IMR-90 (cell line): ENCODE results near the gene TMEM60. TPM values are rescaled to one million over a fixed set of nuclear protein-coding genes. Genes with fewer than 3 reads are reported as not detected.

Source experiments
- ATAC-seq: fragments of 200-7000 bp; cut with Tn5 transposase; 2 replicates; pipeline ENCODE4 v1.9.1; 2020; ENCODE audit warnings: low read depth, mild to moderate bottlenecking, moderate library complexity
- BruUV-seq: library from RNA; stranded (reverse); fragments of 400-500 nt; replicated peaks from 2 replicates; lab custom pipeline; 2021; lab: Mats Ljungman, UMichigan
- CTCF ChIA-PET: fragments of 300-600 bp; formaldehyde crosslinking; extraction: SDS; loops from one replicate; lab custom pipeline; 2021; ENCODE audit warnings: antibody characterized with exemption; lab: Yijun Ruan, JAX
- POLR2A ChIA-PET: fragments of 300-600 bp; sonication (Branson Sonifier 250); formaldehyde crosslinking; loops from one replicate; lab custom pipeline; 2022; ENCODE audit warnings: antibody characterized with exemption; ENCODE audit not compliant: unreplicated experiment; lab: Charles Lee
- DNase-seq: peaks from one replicate; pipeline ENCODE4 v3.0.0; 2013
- H2AFZ ChIP-seq: replicated peaks from 2 replicates; pipeline ENCODE3; 2013; ENCODE audit warnings: low read length, mild to moderate bottlenecking; ENCODE audit not compliant: poor library complexity
- H2AK5ac ChIP-seq: 2 replicates; pipeline ENCODE4 v1.6.1; 2013; ENCODE audit warnings: low read depth, low read length, inconsistent platforms
- H2AK9ac ChIP-seq: replicated peaks from 2 replicates; pipeline ENCODE3; 2013; ENCODE audit warnings: mild to moderate bottlenecking, low read depth, low read length, moderate library complexity; ENCODE audit not compliant: poor library complexity
- H2BK120ac ChIP-seq: 2 replicates; pipeline ENCODE4 v1.6.1; 2013; ENCODE audit warnings: low read depth, low read length, inconsistent platforms
- H2BK15ac ChIP-seq: 3 replicates; pipeline ENCODE4 v1.6.1; 2013; ENCODE audit warnings: low read depth, low read length, inconsistent platforms
- H2BK20ac ChIP-seq: 2 replicates; pipeline ENCODE4 v1.6.1; 2013; ENCODE audit warnings: low read depth, mild to moderate bottlenecking, inconsistent platforms, low read length, moderate library complexity
- H2BK5ac ChIP-seq: 2 replicates; pipeline ENCODE4 v1.6.1; 2013; ENCODE audit warnings: mild to moderate bottlenecking, low read depth, low read length, inconsistent platforms; ENCODE audit not compliant: poor library complexity, severe bottlenecking
- H3K14ac ChIP-seq: replicated peaks from 2 replicates; pipeline ENCODE4 v1.6.1; 2013; ENCODE audit warnings: low read depth, low read length, inconsistent platforms
- H3K18ac ChIP-seq: 2 replicates; pipeline ENCODE4 v1.6.1; 2013; ENCODE audit warnings: low read depth, low read length, control low read depth
- H3K23ac ChIP-seq: 2 replicates; pipeline ENCODE4 v1.6.1; 2013; ENCODE audit warnings: low read depth, low read length, inconsistent platforms
- H3K27ac ChIP-seq: 2 replicates; pipeline ENCODE4 v1.5.1; 2013; ENCODE audit warnings: mild to moderate bottlenecking, control low read depth, low read length; ENCODE audit not compliant: insufficient read depth
- H3K27me3 ChIP-seq: 2 replicates; pipeline ENCODE4 v1.6.1; 2013; ENCODE audit warnings: low read length; ENCODE audit not compliant: control insufficient read depth, insufficient read depth
- H3K36me3 ChIP-seq: 2 replicates; pipeline ENCODE4 v1.6.1; 2013; ENCODE audit warnings: low read length, mixed read lengths; ENCODE audit not compliant: control insufficient read depth, insufficient read depth
- H3K4ac ChIP-seq: 2 replicates; pipeline ENCODE4 v1.6.1; 2013; ENCODE audit warnings: low read depth, low read length, inconsistent platforms
- H3K4me1 ChIP-seq: 2 replicates; pipeline ENCODE4 v1.6.1; 2013; ENCODE audit warnings: low read length, mixed read lengths; ENCODE audit not compliant: control insufficient read depth, insufficient read depth
- H3K4me2 ChIP-seq: 2 replicates; pipeline ENCODE4 v1.6.1; 2013; ENCODE audit warnings: low read depth, mild to moderate bottlenecking, control low read depth, low read length, moderate library complexity
- H3K4me3 ChIP-seq: 2 replicates; pipeline ENCODE4 v1.5.1; 2013; ENCODE audit warnings: low read depth, mild to moderate bottlenecking, control low read depth, low read length, moderate library complexity; ENCODE audit not compliant: insufficient read depth
- H3K56ac ChIP-seq: 2 replicates; pipeline ENCODE4 v1.6.1; 2013; ENCODE audit warnings: low read length, inconsistent platforms; ENCODE audit not compliant: insufficient read depth; ENCODE audit errors: extremely low read depth
- H3K79me1 ChIP-seq, 2 experiments: 2 replicates each; pipeline ENCODE4 v1.6.1; 2013; ENCODE audit warnings: low read length in 2 of 2, inconsistent platforms in 1 of 2, low read depth in 1 of 2
- H3K9ac ChIP-seq: 2 replicates; pipeline ENCODE4 v1.6.1; 2013; ENCODE audit warnings: low read depth, low read length, control low read depth
- H3K9me1 ChIP-seq: 2 replicates; pipeline ENCODE4 v1.6.1; 2013; ENCODE audit warnings: low read length, inconsistent platforms; ENCODE audit not compliant: insufficient read depth
- H3K9me3 ChIP-seq: 2 replicates; pipeline ENCODE4 v1.6.1; 2013; ENCODE audit warnings: low read length; ENCODE audit not compliant: control insufficient read depth, insufficient read depth
- H4K20me1 ChIP-seq: 2 replicates; pipeline ENCODE4 v1.6.1; 2013; ENCODE audit warnings: low read length, inconsistent platforms; ENCODE audit not compliant: insufficient read depth
- H4K5ac ChIP-seq: 2 replicates; pipeline ENCODE4 v1.6.1; 2013; ENCODE audit warnings: mild to moderate bottlenecking, low read depth, low read length, control low read depth
- H4K8ac ChIP-seq, 2 experiments: 2 replicates each; pipeline ENCODE4 v1.6.1; 2013; ENCODE audit warnings: low read depth in 2 of 2, low read length in 2 of 2, control low read depth in 1 of 2, inconsistent platforms in 1 of 2
- H4K91ac ChIP-seq: 2 replicates; pipeline ENCODE4 v1.6.1; 2013; ENCODE audit warnings: low read depth, low read length, inconsistent platforms; ENCODE audit not compliant: insufficient read depth
- RAD21 ChIP-seq: IDR thresholded peaks from 2 replicates; pipeline ENCODE4 v1.6.1; 2012; ENCODE audit warnings: low read length, improper control_type of control experiment
- WGBS, 2 experiments: methylation state at CpG; one replicate each; pipeline versions ENCODE4 v1.1.5 to v1.1.7; 2013; ENCODE audit warnings: missing lambda C conversion rate in 2 of 2; ENCODE audit not compliant: insufficient read length in 1 of 2; ENCODE audit errors: extremely low coverage in 2 of 2; 5-methylcytosine and 5-hydroxymethylcytosine counted together
- dilution Hi-C: fragments of 300-500 bp; cut with HindIII; formaldehyde crosslinking; loops from one replicate; pipeline ENCODE4 v1.14.3; 2018; ENCODE audit warnings: low sequenced_read_pairs; ENCODE audit not compliant: unreplicated experiment
- in situ Hi-C: fragments of 300-500 bp; cut with MboI; formaldehyde crosslinking; loops from 3 replicates; pipeline ENCODE4 v1.14.3; 2019; ENCODE audit warnings: low sequenced_read_pairs, inconsistent platforms, mixed read lengths
- intact Hi-C: fragments of 100-400 bp; cut with micrococcal nuclease; formaldehyde crosslinking; loops from 2 replicates; pipeline ENCODE4 v1.10.0; 2022
- polyA plus RNA-seq, 3 experiments: library from polyadenylated mRNA; depleted of rRNA; stranded (reverse); fragments of >200 nt; gene quantifications; 2 replicates each; pipeline ENCODE4 v1.2.3, GENCODE V29; 2012; ENCODE audit warnings: low replicate concordance in 1 of 3
- total RNA-seq: library from RNA; depleted of rRNA; stranded (reverse); fragments of >200 nt; gene quantifications from 2 replicates; pipeline ENCODE4 v1.2.3, GENCODE V29; 2012
- TF ChIP-seq, protein P1 (sequence below): fragments of 150-350 bp; IDR thresholded peaks from 2 replicates; pipeline ENCODE4 v1.6.1; 2017; ENCODE audit warnings: mild to moderate bottlenecking, antibody characterized with exemption, low read length, low read depth
- TF ChIP-seq, protein P2 (sequence below): conservative IDR thresholded peaks from 2 replicates; pipeline ENCODE4 v1.5.1; 2012; ENCODE audit warnings: mild to moderate bottlenecking, low read depth, low read length, improper control_type of control experiment

TMEM60 gene
- total and polyA plus RNA-seq, 2 of the 4 experiments (the other 2 are of a cell fraction), result 9.9 to 17.2 TPM

DNA sequence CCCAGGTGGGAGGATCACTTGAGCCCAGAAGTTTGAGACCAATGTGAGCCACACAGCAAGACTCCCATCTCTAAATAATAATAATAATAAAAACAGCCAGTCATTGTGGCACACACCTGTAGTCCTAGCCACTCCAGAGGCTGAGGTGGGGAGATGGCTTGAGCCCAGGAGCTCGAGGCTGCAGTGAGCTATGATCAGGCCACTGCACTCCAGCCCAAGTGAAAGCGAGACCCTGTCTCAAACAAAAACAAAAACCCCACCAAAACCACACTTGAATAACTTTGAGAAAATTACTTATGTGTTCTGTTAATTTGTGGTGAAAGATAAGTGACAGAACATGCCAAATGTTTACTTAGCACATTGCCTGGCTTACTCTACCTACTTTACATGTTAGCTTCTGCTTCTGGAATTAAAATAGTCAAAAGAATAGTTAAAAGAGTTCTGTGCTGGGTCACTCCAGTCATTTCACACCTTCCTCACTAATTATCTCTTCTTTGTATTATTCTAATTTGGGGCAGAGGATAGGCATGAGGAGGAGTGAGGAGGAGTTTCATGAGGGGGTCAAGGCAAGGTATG lies 9.8 kb downstream of the TMEM60 start:
- Histone ChIP-seq H3K27ac (no peak overlapping the region), H4K5ac (no peak overlapping the region), H2AK9ac (no peak overlapping the region), H3K27me3 (no peaks in the 10 kb centered on the region), H2BK15ac (no peak overlapping the region), H4K20me1 (no peaks in the 10 kb centered on the region), H3K4me1 (peaks cover 3% of the 10 kb centered on the region; the same call in 1 of the 2 replicates), H3K9me1 (peaks cover 3% of the 10 kb centered on the region; the same call in 1 of the 2 replicates), H2AK5ac (no peak overlapping the region), H3K18ac (no peak overlapping the region), H3K14ac (no peak overlapping the region), H3K4me3 (no peak overlapping the region), H3K4me2 (no peak overlapping the region), H3K56ac (no peak overlapping the region), H4K8ac (no peak overlapping the region), H3K4ac (no peak overlapping the region), H3K79me1 (peaks cover 3 to 6% of the 10 kb centered on the region in 2 experiments; a peak in 2 of 4 replicates), H2AFZ (no peak overlapping the region), H3K9me3 (peaks cover 5% of the 10 kb centered on the region; the same call in 1 of the 2 replicates), H2BK120ac (no peak overlapping the region), H3K23ac (no peak overlapping the region; the same call in 1 of the 2 replicates), H3K9ac (no peak overlapping the region), H4K91ac (no peak overlapping the region), H2BK20ac (no peak overlapping the region), H3K36me3 (peaks cover 2% of the 10 kb centered on the region; the same call in 1 of the 2 replicates), H2BK5ac (no peak overlapping the region)
- DNase-seq, result no peak
- intact Hi-C loops (no loop called here), in situ Hi-C loops (no loop called here), dilution Hi-C loops (no loop called here)
- WGBS, 2 experiments, result no CpG with 5 or more reads among the region's 2 CpGs
- TF ChIP-seq, protein P1, sequence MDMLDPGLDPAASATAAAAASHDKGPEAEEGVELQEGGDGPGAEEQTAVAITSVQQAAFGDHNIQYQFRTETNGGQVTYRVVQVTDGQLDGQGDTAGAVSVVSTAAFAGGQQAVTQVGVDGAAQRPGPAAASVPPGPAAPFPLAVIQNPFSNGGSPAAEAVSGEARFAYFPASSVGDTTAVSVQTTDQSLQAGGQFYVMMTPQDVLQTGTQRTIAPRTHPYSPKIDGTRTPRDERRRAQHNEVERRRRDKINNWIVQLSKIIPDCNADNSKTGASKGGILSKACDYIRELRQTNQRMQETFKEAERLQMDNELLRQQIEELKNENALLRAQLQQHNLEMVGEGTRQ, result no peak
- no peak for TF ChIP-seq RAD21
- TF ChIP-seq, protein P2, sequence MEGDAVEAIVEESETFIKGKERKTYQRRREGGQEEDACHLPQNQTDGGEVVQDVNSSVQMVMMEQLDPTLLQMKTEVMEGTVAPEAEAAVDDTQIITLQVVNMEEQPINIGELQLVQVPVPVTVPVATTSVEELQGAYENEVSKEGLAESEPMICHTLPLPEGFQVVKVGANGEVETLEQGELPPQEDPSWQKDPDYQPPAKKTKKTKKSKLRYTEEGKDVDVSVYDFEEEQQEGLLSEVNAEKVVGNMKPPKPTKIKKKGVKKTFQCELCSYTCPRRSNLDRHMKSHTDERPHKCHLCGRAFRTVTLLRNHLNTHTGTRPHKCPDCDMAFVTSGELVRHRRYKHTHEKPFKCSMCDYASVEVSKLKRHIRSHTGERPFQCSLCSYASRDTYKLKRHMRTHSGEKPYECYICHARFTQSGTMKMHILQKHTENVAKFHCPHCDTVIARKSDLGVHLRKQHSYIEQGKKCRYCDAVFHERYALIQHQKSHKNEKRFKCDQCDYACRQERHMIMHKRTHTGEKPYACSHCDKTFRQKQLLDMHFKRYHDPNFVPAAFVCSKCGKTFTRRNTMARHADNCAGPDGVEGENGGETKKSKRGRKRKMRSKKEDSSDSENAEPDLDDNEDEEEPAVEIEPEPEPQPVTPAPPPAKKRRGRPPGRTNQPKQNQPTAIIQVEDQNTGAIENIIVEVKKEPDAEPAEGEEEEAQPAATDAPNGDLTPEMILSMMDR, result no peak
- ChIA-PET POLR2A (no interaction called here), CTCF (interaction anchor here (1.7 kb wide), 1 partner anchor 10 kb away, joined by 4 read pairs; the partner anchor contains the start of genes PHTF2 and TMEM60)
- ATAC-seq, result no peak
- no TSS peak for BruUV-seq
